NCI-H446 treated with DMSO at 0.1 percent for 48 hours (cell line): ENCODE data around the gene RERGL.
"Not testable (repeated sequence)": the region's sequence is repeated elsewhere in the genome, so short reads cannot be mapped to it uniquely, and the experiment has no call there.

Source experiments
- DNase-seq: peaks from one replicate; lab custom pipeline; 2025; lab: John Stamatoyannopoulos, UW

RERGL gene

GRCh38 chr12:18090093-18090492 is at the start of gene RERGL:
RERGL (minus strand) TSS chr12:18090193; CDS start chr12:18090140, 53 bp downstream.
- DNase-seq, result no peak

GRCh38 chr12:18139254-18139653 is 49.3 kb upstream of the RERGL start:
- no peak for DNase-seq

GRCh38 chr12:18135509-18135908 is 45.5 kb upstream of the RERGL start:
- DNase-seq, result no peak

GRCh38 chr12:18135086-18135485 is 45.1 kb upstream of the RERGL start:
- DNase-seq, result no peak

GRCh38 chr12:18130851-18131250 is 40.9 kb upstream of the RERGL start:
- DNase-seq, result no peak

- no peak for DNase-seq
Measured at GRCh38 chr12:18123707-18124106, 33.7 kb upstream of the RERGL start.

GRCh38 chr12:18120899-18121298 is 30.9 kb upstream of the RERGL start:
- DNase-seq, result no peak

- DNase-seq, result no peak
Measured at GRCh38 chr12:18108611-18109010, 18.6 kb upstream of the RERGL start.

GRCh38 chr12:18103624-18104023 is 13.6 kb upstream of the RERGL start:
- no peak for DNase-seq

GRCh38 chr12:18101043-18101442 is 11.1 kb upstream of the RERGL start:
- no peak for DNase-seq

GRCh38 chr12:18084080-18084479 is 5.9 kb downstream of the RERGL start:
- no peak for DNase-seq

- no peak for DNase-seq
Measured at GRCh38 chr12:18079541-18080246, 10.3 kb downstream of the RERGL start.

- no peak for DNase-seq
Measured at GRCh38 chr12:18074001-18074400, 16.0 kb downstream of the RERGL start.

- no peak for DNase-seq
Measured at GRCh38 chr12:18072723-18073122, 17.3 kb downstream of the RERGL start.

GRCh38 chr12:18071336-18071735 is 18.7 kb downstream of the RERGL start:
- DNase-seq, result no peak

- DNase-seq, result no peak
Measured at GRCh38 chr12:18068355-18068754, 21.6 kb downstream of the RERGL start.

GRCh38 chr12:18066666-18067065 is 23.3 kb downstream of the RERGL start:
- DNase-seq, result no peak

GRCh38 chr12:18062867-18063266 is 27.1 kb downstream of the RERGL start:
- not testable (repeated sequence) for DNase-seq

GRCh38 chr12:18057051-18057450 is 32.9 kb downstream of the RERGL start:
- no peak for DNase-seq

GRCh38 chr12:18054925-18055619 is 34.9 kb downstream of the RERGL start:
- DNase-seq, result no peak

- no peak for DNase-seq
Measured at GRCh38 chr12:18045446-18045992, 44.5 kb downstream of the RERGL start.

- not testable (repeated sequence) for DNase-seq
Measured at GRCh38 chr12:18040060-18040742, 49.8 kb downstream of the RERGL start.
